Esophagus squamous epithelium (tissue), 5 donors: ENCODE results near the gene TMEM267. TPM values are rescaled to one million over a fixed set of nuclear protein-coding genes. Genes with fewer than 3 reads are reported as not detected.
A peak's percentile ranks its signal among the peaks of the same experiment; 100 is the strongest.

Experiments
- DNase-seq: peaks from one replicate; lab custom pipeline; 2025; lab: John Stamatoyannopoulos, UW
- H3K27ac ChIP-seq, 4 donors: fragments of 200-600 bp; sonication (generic); one replicate each; pipeline ENCODE4 v1.5.1; 2016 to 2019; ENCODE audit warnings: mild to moderate bottlenecking in 1 of 4
- H3K27me3 ChIP-seq, 4 donors: fragments of 200-600 bp; sonication (generic); 1 replicate in 3 of 4; 2 replicates in 1 of 4; pipeline versions ENCODE4 v1.5.1 to v1.6.0; 2017 to 2021; ENCODE audit warnings: antibody characterized with exemption in 1 of 4
- H3K36me3 ChIP-seq, 3 donors: fragments of 200-600 bp; sonication (generic); one replicate each; pipeline ENCODE4 v1.5.1; 2016 to 2019
- H3K4me1 ChIP-seq, 3 donors: fragments of 200-600 bp; sonication (generic); one replicate each; pipeline ENCODE4 v1.5.1; 2017 to 2019
- H3K4me3 ChIP-seq, 4 donors: fragments of 200-600 bp; sonication (generic); 1 replicate in 3 of 4; 2 replicates in 1 of 4; pipeline ENCODE4 v1.5.1; 2016 to 2019; ENCODE audit warnings: mild to moderate bottlenecking in 2 of 4, moderate library complexity in 1 of 4
- H3K9me3 ChIP-seq, 3 donors: fragments of 200-600 bp; sonication (generic); one replicate each; pipeline ENCODE4 v1.5.1; 2016 to 2019
- POLR2A ChIP-seq, 4 donors: fragments of 450-650 bp; IDR thresholded peaks; one replicate each; pipeline ENCODE4 v1.6.1; 2017; ENCODE audit warnings: antibody characterized with exemption in 4 of 4, mild to moderate bottlenecking in 4 of 4, moderate library complexity in 3 of 4
- WGBS, 2 donors: methylation state at CpG; one replicate each; pipeline ENCODE4 v1.1.5; 2018; 5-methylcytosine and 5-hydroxymethylcytosine counted together
- intact Hi-C: fragments of 100-400 bp; cut with DNase I; formaldehyde crosslinking; loops from one replicate; pipeline ENCODE4 v1.15.0; 2022
- total RNA-seq, 4 donors: library from RNA; depleted of rRNA; stranded (reverse); fragments of >200 nt; gene quantifications; one replicate each; pipeline ENCODE4 v1.1.0, GENCODE V29; 2016
- TF ChIP-seq, protein P1 (sequence below), 6 experiments: fragments of 450-650 bp in 4 of 6; fragments of 200-600 bp in 2 of 6; sonication (generic) in 2 of 6; IDR thresholded peaks; one replicate each; pipeline ENCODE4 v1.5.1; 2016 to 2019; ENCODE audit warnings: antibody characterized with exemption in 6 of 6, mild to moderate bottlenecking in 4 of 6, moderate library complexity in 4 of 6
- donor health status: DM: yes; HTN: yes; CAD: no.

The TMEM267 gene
- total RNA-seq, 4 donors from 2014 or later, result 3.5 to 11.7 (median 7.2) TPM

DNA sequence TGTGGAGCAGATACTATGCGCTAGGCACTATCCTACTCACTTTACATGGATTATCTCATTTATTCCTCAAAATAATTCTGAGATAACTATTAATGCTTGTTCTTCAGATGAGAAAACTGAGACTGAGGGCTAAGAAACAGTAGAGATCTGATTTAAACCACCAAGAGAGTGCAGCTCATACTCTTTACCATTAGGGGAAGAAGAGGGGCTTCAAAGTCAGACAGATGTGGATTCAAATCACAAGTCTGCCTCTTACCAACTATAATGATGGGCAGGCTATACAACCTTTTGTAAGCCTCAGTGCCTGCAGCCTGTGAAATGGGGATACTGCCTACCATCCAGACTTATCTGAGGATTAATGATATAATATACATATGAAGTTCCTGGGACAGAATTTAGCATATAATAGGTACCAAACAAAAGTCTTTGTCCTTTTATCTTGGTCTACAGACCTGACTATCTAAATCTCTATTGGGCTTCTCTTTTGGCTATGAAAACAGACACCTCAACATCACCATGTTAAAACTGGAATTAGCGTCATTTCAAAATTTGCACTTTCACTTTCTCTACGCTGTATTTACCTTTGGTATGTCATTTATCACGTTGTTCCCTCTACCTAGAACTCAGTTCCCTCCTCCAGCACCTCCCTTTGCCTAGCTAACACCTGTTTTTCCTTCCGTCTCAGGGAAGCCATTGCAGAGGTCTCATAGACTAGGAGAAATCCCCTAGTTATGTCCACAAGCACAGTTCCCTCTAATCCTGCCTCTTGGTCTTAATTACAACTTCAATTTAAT, 13.8 kb upstream of the TMEM267 start:
- intact Hi-C loops, result no loop called here
- Histone ChIP-seq H3K27me3 (no peaks in the 10 kb centered on the region), H3K9me3 (no peaks in the 10 kb centered on the region), H3K27ac (no peak overlapping the region), H3K36me3 (peaks cover 0 to under 1% (median 0%) of the 10 kb centered on the region in 3 donors), H3K4me3 (no peak overlapping the region), H3K4me1 (no peaks in the 10 kb centered on the region)
- TF ChIP-seq, protein P1, sequence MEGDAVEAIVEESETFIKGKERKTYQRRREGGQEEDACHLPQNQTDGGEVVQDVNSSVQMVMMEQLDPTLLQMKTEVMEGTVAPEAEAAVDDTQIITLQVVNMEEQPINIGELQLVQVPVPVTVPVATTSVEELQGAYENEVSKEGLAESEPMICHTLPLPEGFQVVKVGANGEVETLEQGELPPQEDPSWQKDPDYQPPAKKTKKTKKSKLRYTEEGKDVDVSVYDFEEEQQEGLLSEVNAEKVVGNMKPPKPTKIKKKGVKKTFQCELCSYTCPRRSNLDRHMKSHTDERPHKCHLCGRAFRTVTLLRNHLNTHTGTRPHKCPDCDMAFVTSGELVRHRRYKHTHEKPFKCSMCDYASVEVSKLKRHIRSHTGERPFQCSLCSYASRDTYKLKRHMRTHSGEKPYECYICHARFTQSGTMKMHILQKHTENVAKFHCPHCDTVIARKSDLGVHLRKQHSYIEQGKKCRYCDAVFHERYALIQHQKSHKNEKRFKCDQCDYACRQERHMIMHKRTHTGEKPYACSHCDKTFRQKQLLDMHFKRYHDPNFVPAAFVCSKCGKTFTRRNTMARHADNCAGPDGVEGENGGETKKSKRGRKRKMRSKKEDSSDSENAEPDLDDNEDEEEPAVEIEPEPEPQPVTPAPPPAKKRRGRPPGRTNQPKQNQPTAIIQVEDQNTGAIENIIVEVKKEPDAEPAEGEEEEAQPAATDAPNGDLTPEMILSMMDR (IDR thresholded peaks at IDR 0.05), result no peak
- no peak for TF ChIP-seq POLR2A (IDR thresholded peaks at IDR 0.05)
- DNase-seq, result no peak
- WGBS, 2 donors, result 83% methylated on average over 5 of the region's 5 CpGs

DNA sequence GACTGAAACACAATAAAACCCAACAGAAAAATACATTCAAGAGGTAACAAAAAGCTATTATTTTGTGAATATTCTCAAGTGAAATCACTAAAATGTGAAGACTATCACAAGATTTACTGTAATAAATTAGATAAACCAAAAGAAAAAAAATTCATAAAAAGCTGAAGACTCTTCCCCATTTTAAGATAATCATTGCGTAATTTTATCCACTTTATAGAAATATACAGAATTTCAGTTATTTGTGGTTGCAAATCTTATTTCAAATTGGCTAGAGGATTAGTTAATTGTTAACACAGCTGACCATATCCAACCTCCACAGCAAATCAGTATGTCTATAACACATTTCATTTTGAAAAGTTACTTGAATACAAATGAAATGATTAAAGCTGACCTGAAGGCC, 7.7 kb upstream of the TMEM267 start:
- Histone ChIP-seq H3K4me1 (no peaks in the 10 kb centered on the region), H3K4me3 (no peak overlapping the region), H3K9me3 (no peaks in the 10 kb centered on the region), H3K27me3 (no peaks in the 10 kb centered on the region), H3K36me3 (peaks cover 0 to 16% (median 0%) of the 10 kb centered on the region in 3 donors), H3K27ac (no peak overlapping the region)
- DNase-seq, result no peak
- no peak for TF ChIP-seq POLR2A (IDR thresholded peaks at IDR 0.05)
- TF ChIP-seq, protein P1 (IDR thresholded peaks at IDR 0.05), result no peak
- WGBS, 2 donors, result 87 to 95% methylated on average over 1 of the region's 1 CpG
- intact Hi-C loops, result no loop called here

DNA sequence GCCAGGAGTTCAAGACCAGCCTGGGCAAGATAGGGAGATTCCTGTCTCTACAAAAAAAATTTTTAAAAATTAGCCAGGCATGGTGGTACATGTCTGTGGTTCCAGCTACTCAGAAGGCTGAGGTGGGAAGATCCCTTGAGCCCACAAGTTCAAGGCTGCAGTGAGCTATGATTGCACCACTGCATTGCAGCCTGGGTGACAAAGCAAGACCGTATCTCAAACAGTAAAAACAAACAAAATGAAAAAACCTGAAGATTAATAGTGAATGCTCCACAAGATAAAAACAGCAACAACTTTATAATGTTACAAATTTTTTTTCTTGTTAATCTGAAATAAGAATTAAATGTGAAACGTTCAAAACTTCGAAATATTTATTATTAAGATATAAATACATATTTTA, 2.7 kb upstream of the TMEM267 start:
- H3K9me3 ChIP-seq, result no peaks in the 10 kb centered on the region
- no peak for DNase-seq
- no peak overlapping the region for H3K27ac ChIP-seq
- TF ChIP-seq POLR2A (IDR thresholded peaks at IDR 0.05), result no peak
- TF ChIP-seq, protein P1 (IDR thresholded peaks at IDR 0.05), result no peak
- no peak overlapping the region for H3K4me3 ChIP-seq
- H3K36me3 ChIP-seq, result peaks cover 0 to 16% (median 0%) of the 10 kb centered on the region in 3 donors
- 79 to 91% methylated on average over 3 of the region's 3 CpGs for WGBS, 2 donors
- H3K4me1 ChIP-seq, result peaks cover 0 to 29% (median 17%) of the 10 kb centered on the region in 3 donors
- intact Hi-C loops, result no loop called here
- H3K27me3 ChIP-seq, result no peaks in the 10 kb centered on the region

- 89% methylated on average over 1 of the region's 2 CpGs; no CpG with 5 or more reads in 1 of the 2 donors for WGBS, 2 donors
- TF ChIP-seq POLR2A (IDR thresholded peaks at IDR 0.05), result no peak
- TF ChIP-seq, protein P1 (IDR thresholded peaks at IDR 0.05), result no peak
- H3K27ac ChIP-seq, result peak overlapping the region in 3 of 4 donors; percentile 96 to 98 (median 96)
- intact Hi-C loops, result no loop called here
- no peaks in the 10 kb centered on the region for H3K27me3 ChIP-seq
- H3K9me3 ChIP-seq, result no peaks in the 10 kb centered on the region
- no peak for DNase-seq
- no peak overlapping the region for H3K4me3 ChIP-seq
- H3K4me1 ChIP-seq, result peaks cover 0 to 29% (median 17%) of the 10 kb centered on the region in 3 donors
- H3K36me3 ChIP-seq, result peaks cover 0 to 16% (median 0%) of the 10 kb centered on the region in 3 donors
These were observed 1.7 kb upstream of the TMEM267 start for GRCh38 chr5:43485406-43485805.

GRCh38 chr5:43484106-43484849, 613 bp upstream of the TMEM267 start:
- Histone ChIP-seq H3K27me3 (no peaks in the 10 kb centered on the region), H3K4me3 (peak overlapping the region; percentile 75 to 97 (median 86)), H3K36me3 (peaks cover 0 to 7% (median 0%) of the 10 kb centered on the region in 3 donors), H3K27ac (peak overlapping the region; percentile 96 to 99 (median 97)), H3K9me3 (no peaks in the 10 kb centered on the region), H3K4me1 (peaks cover 0 to 29% (median 17%) of the 10 kb centered on the region in 3 donors)
- 4 to 5% methylated on average over 16 to 18 of the region's 32 CpGs for WGBS, 2 donors
- TF ChIP-seq, protein P1 (IDR thresholded peaks at IDR 0.05), result peak; percentile 55 to 80 (median 71)
- no peak for TF ChIP-seq POLR2A (IDR thresholded peaks at IDR 0.05)
- intact Hi-C loops, result no loop called here
- peak; percentile 36 for DNase-seq
